Endometrium (tissue), 2 donors: ENCODE results near the gene MSL1.

Experiments used
- FAIRE-seq: peaks from 2 replicates; lab custom pipeline; 2012; peaks lifted over from hg19 to GRCh38; lab: Jason Lieb, UNC
- donor health status: control.
- donor health status: control.

MSL1 gene, protein sequence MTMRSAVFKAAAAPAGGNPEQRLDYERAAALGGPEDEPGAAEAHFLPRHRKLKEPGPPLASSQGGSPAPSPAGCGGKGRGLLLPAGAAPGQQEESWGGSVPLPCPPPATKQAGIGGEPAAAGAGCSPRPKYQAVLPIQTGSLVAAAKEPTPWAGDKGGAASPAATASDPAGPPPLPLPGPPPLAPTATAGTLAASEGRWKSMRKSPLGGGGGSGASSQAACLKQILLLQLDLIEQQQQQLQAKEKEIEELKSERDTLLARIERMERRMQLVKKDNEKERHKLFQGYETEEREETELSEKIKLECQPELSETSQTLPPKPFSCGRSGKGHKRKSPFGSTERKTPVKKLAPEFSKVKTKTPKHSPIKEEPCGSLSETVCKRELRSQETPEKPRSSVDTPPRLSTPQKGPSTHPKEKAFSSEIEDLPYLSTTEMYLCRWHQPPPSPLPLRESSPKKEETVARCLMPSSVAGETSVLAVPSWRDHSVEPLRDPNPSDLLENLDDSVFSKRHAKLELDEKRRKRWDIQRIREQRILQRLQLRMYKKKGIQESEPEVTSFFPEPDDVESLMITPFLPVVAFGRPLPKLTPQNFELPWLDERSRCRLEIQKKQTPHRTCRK

DNA sequence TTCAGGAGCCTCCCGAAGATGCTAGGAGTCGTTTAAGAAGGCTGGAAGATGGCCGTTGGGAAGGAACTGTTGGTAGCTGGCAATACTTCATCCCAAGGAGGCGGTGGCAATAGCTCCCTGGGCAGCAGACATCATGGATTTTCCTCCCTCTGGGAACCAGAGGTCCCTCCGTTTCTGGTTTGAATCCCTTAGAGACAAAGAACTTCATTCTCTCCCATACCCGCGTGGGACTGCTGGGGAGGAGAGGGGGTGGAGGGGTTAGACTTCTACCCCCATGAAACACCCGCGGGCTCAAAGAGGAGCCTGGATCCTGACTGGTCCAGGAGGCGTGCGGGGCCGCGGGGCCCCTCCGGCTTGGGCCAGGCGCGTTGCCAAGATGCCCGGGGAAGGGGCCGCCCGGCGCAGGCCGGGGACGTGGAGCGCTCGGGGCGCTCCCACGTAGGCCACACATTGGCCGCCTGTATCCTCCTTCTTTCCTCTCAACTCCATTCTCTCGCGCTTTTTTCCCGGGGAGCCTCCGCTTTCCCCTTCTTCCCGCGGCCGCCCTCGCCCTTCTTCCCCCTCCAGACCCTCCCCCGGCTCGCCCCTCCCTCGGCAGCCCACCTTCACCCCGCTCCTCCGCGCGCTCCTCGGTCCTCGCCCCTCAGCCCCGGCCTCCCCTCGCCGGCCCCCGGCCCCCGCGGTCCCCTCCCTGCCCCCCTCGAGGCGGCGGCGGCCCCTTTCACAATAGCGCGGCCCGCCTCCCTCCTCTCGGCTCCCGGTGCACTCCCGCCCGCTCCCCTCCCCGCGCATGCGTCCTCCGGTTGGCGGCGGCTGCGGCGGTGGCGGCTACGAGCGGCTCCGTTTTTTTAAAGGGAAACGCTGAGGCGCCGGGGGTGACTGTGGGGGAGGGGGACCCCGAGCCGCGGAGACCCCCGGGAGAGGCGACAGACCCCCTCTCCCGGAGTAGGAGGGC lies at the start of gene MSL1:
TSS of gene MSL1 (plus strand) at position 791 of the 955 bp plus-strand sequence. CDS start 642 bp downstream, outside the sequence.
- FAIRE-seq: no peak

- no peak for FAIRE-seq
Observed at GRCh38 chr17:40072040-40072734, 49.6 kb upstream of the MSL1 start.

DNA sequence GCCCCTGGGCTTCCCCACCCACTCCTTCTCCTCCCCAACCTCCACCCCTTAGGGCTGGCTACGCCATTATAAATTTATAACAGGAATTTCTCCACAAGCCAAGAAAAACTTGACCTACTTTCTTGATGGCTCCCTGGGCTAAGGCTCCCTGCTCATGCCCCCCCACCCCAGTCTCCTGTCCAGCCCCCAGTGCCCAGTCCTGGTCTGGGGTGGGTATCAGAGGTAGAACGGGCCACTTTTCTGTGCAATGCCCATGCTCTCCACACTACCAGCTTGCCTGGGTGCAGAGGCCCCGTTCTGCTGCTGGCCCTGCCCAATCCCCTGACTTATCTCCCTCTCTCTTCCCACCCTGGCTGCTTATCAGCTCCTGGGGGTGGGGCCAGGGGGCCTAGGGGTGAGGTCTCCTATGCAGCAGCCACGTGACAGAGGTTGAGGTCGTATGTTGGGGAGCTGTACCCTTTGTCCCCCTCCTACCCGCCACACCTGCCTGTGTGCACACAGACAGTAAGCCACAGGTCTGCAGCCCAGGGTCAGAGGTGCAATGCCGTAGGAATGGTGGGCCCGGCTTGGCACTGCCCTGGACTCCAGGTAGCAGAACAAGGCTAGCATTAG lies 48.9 kb upstream of the MSL1 start:
- no peak for FAIRE-seq

DNA sequence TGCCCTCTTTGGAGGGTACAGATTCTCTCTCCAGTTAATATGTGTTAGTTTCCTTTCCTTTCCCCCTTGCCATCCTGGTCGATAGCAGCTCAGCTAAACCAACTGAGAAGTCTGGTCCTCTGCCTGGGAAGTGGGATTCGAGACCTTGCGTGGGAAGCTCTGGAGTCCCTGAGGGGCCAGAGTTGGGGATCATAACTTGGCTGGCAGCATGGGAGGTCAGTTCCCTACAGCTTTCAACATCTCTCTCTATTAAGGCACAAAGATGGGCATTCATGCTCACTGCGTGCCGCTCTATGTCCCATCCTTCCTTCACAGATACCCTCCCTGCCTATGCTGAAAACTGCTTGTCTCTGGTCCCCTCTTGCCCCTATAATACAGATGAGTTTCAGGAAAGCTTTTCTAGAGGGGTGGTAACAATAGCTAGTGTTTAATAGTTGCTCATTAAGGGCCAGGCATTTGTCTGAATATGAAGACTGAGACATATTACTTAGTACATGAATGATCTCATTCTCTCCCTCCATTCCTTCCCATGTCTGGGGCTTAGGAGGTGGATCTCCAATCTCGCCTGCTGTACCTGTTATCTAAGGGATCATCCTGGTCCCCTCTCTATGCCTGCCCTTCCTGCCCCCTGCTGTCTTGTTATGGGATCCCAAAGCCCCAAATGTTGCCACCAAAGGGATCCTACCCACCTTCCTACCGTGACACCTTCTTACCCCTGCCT lies 48.2 kb upstream of the MSL1 start:
- FAIRE-seq: no peak

DNA sequence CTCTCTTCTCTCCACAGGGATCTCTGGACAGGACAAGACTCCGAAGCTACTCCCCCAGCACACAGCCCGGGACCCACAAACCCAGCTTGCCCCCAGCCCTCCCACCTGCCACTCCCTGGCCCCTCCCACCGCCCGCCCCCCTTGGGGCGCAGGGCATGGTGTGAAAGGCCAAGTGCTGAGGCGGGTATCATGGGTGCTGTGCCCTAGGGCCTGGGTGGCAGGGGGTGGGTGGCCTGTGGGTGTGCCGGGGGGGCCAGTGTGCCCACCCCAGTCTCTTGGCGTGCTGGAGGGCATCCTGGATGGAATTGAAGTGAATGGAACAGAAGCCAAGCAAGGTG lies 47.6 kb upstream of the MSL1 start:
- FAIRE-seq: no peak

DNA sequence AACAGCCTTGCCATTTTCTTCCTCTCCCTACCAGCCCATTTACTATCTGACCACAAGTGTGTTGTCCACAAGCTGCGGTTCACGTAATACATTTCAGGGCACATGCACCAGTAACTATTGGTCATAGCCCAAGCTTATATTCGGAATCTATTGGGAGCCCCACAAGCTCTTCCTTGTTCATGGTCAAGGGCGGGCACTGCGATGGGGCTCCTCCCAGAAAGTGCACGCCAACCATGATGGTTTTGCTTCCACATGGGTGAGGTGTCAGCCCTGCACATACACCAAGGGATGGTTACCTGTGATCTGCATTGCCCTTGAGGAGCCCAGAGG lies 46.9 kb upstream of the MSL1 start:
- FAIRE-seq: no peak

DNA sequence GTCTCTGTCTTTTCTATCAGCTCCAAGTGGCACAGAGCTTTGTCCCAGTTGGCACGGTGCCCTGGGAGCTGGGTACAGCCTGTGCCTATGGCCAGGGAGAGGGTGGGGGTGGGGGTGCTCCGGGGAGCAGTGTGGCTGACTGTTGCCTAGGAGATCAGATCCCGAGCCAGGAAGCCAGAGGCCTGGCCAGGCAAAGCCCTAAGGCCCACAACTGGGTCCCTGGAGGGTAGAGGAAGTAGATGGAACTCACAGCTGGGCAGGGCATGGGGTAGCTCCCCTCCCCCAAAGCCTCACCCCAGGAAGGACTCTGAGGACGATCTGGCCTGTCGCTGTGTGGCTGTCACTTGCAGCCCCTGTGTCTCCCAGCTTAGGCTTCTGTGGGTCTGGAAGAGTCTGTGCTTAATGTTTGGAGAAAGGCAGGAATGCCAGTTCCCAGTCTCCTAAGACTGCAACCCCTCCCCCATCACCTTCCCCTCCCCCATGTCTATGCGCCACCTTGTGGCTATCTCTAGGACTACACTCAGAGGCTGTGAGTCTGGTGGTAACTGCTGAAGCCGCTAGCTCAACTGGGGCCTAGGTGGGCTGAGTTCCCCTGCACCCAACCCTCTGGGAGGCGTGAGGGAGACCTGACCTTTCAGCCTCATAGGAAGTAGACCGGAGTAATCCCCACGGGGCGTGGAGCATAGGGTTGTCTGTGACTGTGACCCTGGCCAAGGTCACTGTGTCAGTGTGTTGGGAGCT lies 46.4 kb upstream of the MSL1 start:
- no peak for FAIRE-seq

GRCh38 chr17:40075942-40076498 lies 45.8 kb upstream of the MSL1 start:
- FAIRE-seq: no peak

GRCh38 chr17:40076591-40076990 lies 45.2 kb upstream of the MSL1 start:
- FAIRE-seq: no peak

DNA sequence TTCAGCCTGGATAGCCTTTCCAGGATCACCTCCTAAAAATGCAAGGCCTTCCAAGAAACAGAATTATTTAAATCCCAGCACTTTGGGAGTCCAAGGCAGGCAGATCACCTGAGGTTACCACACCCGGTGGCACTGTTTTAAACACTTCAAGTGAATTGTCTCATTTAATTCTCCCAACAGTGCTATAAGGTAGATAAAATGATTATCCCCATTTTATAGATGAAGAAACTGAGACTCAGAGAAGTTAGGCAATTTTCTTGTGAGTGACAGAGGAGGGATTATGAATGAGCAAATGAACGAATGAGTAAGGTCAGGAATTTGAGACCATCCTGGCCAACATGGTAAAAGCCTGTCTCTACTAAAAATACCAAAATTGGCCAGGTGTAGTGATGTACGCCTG lies 42.2 kb upstream of the MSL1 start:
- no peak for FAIRE-seq

DNA sequence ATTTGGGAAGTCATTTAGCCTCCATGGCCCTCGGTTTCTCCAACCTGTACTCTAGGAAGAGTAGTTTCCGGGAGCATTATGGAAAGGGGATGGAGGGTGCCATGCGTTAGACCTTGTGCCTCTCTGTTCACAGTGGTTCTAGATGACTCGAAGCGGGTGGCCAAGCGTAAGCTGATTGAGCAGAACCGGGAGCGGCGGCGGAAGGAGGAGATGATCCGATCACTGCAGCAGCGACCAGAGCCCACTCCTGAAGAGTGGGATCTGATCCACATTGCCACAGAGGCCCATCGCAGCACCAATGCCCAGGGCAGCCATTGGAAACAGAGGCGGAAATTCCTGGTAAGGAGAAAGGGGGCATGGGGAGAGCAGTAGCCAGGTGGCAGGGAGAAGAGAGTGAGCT lies 37.3 kb upstream of the MSL1 start:
- FAIRE-seq: no peak

GRCh38 chr17:40086150-40087044 lies 35.4 kb upstream of the MSL1 start:
- no peak for FAIRE-seq

DNA sequence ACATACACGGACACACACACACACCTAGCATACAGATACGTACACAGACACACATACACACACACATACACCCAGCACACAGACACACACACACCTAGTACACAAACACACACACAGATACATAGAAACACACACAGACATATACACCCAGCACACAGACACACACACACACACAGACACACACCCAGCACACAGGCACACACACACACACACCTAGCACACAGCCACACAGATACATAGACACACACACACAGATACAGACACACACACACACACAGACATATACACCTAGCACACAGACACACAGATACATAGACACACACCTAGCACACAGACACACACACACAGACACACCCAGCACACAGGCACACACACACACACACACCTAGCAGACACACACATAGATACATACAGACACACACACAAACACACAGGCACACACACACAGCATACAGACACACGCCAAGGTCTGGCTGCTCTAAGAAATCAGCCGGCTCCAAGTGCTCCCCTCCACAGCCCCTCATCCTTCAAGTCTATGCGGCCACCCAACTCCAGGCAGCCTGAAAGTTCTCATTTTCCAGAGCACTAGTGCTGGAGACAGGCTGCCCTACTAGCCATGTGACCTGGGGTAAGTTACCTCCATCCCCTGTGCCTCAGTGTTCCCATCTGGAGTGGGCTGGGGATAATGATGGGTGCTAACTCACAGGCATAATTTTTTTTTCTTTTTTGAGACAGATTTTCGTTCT lies 34.5 kb upstream of the MSL1 start:
- no peak for FAIRE-seq

GRCh38 chr17:40087903-40088718 lies 33.7 kb upstream of the MSL1 start:
- no peak for FAIRE-seq

- FAIRE-seq: no peak
Observed at GRCh38 chr17:40089077-40089895, 32.5 kb upstream of the MSL1 start.
